HepG2 (cell line): Measurements from ENCODE around the gene ANKRD22. TPM values are rescaled to one million over a fixed set of nuclear protein-coding genes. Genes with fewer than 3 reads are reported as not detected.

Source experiments
- ATAC-seq: fragments of 200-7000 bp; cut with Tn5 transposase; 3 replicates; pipeline ENCODE4 v1.9.1; 2020; ENCODE audit warnings: mild to moderate bottlenecking, moderate library complexity
- BruUV-seq: library from RNA; stranded (reverse); fragments of 400-500 nt; replicated peaks from 2 replicates; lab custom pipeline; 2021; lab: Mats Ljungman, UMichigan
- CTCF ChIA-PET: fragments of 300-600 bp; formaldehyde crosslinking; extraction: SDS; loops from one replicate; lab custom pipeline; 2021; ENCODE audit warnings: low total read pairs, inconsistent platforms, low intra/inter-chr PET ratio; lab: Yijun Ruan, JAX
- POLR2A ChIA-PET: fragments of 350-600 bp; sonication (Branson Sonifier 250); formaldehyde crosslinking; loops from one replicate; lab custom pipeline; 2020; ENCODE audit warnings: antibody characterized with exemption, inconsistent platforms; lab: Yijun Ruan, JAX
- DNase-seq: peaks from one replicate; pipeline ENCODE4 v3.0.0-alpha.2; 2015; ENCODE audit warnings: low spot score
- FAIRE-seq: peaks from 3 replicates; lab custom pipeline; 2011; peaks lifted over from hg19 to GRCh38; lab: Jason Lieb, UNC
- H2AFZ ChIP-seq: one replicate; pipeline ENCODE4 v1.6.1; 2011; ENCODE audit warnings: low read length, inconsistent platforms
- H3K27ac ChIP-seq: fragments of 300-600 bp; 3 replicates; pipeline ENCODE4 v1.8.0; 2011; ENCODE audit warnings: mixed run types, mild to moderate bottlenecking, mixed read lengths, low read length, inconsistent platforms; ENCODE audit not compliant: insufficient read depth; ENCODE audit errors: extremely low read length
- H3K27me3 ChIP-seq, 2 experiments: fragments of 200-600 bp in 1 of 2; 2 replicates in 1 of 2; 3 replicates in 1 of 2; pipeline versions ENCODE4 v1.6.0 to v1.8.0; 2011; ENCODE audit warnings: low read length in 2 of 2, mild to moderate bottlenecking in 2 of 2, moderate library complexity in 2 of 2, inconsistent platforms in 1 of 2; ENCODE audit not compliant: insufficient read depth in 2 of 2, control insufficient read depth in 1 of 2
- H3K36me3 ChIP-seq, 2 experiments: fragments of 200-600 bp in 1 of 2; replicated peaks in 1 of 2; 2 replicates in 1 of 2; 3 replicates in 1 of 2; pipeline versions ENCODE4 v1.5.1 to v1.8.0; 2011; ENCODE audit warnings: low read length in 2 of 2, inconsistent platforms in 1 of 2; ENCODE audit not compliant: insufficient read depth in 2 of 2, control insufficient read depth in 1 of 2
- H3K4me1 ChIP-seq: 2 replicates; pipeline ENCODE4 v1.5.1; 2012; ENCODE audit warnings: low read length, inconsistent platforms; ENCODE audit not compliant: insufficient read depth
- H3K4me2 ChIP-seq: 2 replicates; pipeline ENCODE4 v1.6.0; 2011; ENCODE audit warnings: low read depth, low read length, inconsistent platforms
- H3K4me3 ChIP-seq, 3 experiments: fragments of 200-600 bp in 1 of 3; sonication (generic), shearing (Covaris generic) in 1 of 3; replicated peaks in 1 of 3; 2 replicates each; pipeline ENCODE4 v1.5.1; 2011 to 2016; ENCODE audit warnings: low read length in 3 of 3, inconsistent platforms in 2 of 3, low read depth in 2 of 3, mild to moderate bottlenecking in 2 of 3, control low read depth in 1 of 3, mixed read lengths in 1 of 3; ENCODE audit not compliant: insufficient read depth in 1 of 3
- H3K79me2 ChIP-seq: one replicate; pipeline ENCODE4 v1.6.1; 2011; ENCODE audit warnings: low read length, inconsistent platforms; ENCODE audit not compliant: insufficient read depth
- H3K9ac ChIP-seq: 2 replicates; pipeline ENCODE4 v1.6.0; 2011; ENCODE audit warnings: mild to moderate bottlenecking, low read depth, low read length, inconsistent platforms; ENCODE audit not compliant: insufficient read depth
- H3K9me3 ChIP-seq: 2 replicates; pipeline ENCODE4 v1.5.1; 2012; ENCODE audit warnings: mild to moderate bottlenecking, low read length
- H4K20me1 ChIP-seq: 2 replicates; pipeline ENCODE4 v1.6.0; 2011; ENCODE audit warnings: inconsistent platforms, mild to moderate bottlenecking, low read length, moderate library complexity; ENCODE audit not compliant: insufficient read depth
- ARHGAP35 ChIP-seq: sonication (generic); formaldehyde crosslinking; IDR thresholded peaks from 2 replicates; pipeline ENCODE4 v1.9.0; 2022; ENCODE audit warnings: mild to moderate bottlenecking, inconsistent platforms, moderate library complexity, missing genetic modification reagents, borderline replicate concordance
- ATF7 ChIP-seq, 2 experiments: fragments of 450-650 bp in 1 of 2; sonication (generic) in 1 of 2; formaldehyde crosslinking in 1 of 2; IDR thresholded peaks; 2 replicates each; pipeline versions ENCODE4 v1.4.0 to v1.6.1; 2016 to 2020; ENCODE audit warnings: antibody characterized with exemption in 1 of 2, mild to moderate bottlenecking in 1 of 2, missing genetic modification reagents in 1 of 2
- CENPX ChIP-seq: sonication (generic); formaldehyde crosslinking; IDR thresholded peaks from 2 replicates; pipeline ENCODE4 v1.9.0; 2021; ENCODE audit warnings: mild to moderate bottlenecking, missing genetic modification reagents, moderate library complexity
- DNMT1 ChIP-seq: sonication (generic); formaldehyde crosslinking; IDR thresholded peaks from 2 replicates; pipeline ENCODE4 v1.5.1; 2020; ENCODE audit warnings: mild to moderate bottlenecking, missing genetic modification reagents
- ELF3 ChIP-seq: IDR thresholded peaks from 2 replicates; pipeline ENCODE4 v1.6.1; 2016; ENCODE audit warnings: missing genetic modification reagents, missing compliant biosample characterization
- FOXA1 ChIP-seq, 2 experiments: fragments of 450-650 bp in 1 of 2; sonication (generic) in 1 of 2; formaldehyde crosslinking in 1 of 2; IDR thresholded peaks; 2 replicates each; pipeline versions ENCODE4 v1.4.0 to v1.6.1; 2016 to 2020; ENCODE audit warnings: missing genetic modification reagents in 1 of 2
- HMG20B ChIP-seq: conservative IDR thresholded peaks from 2 replicates; pipeline ENCODE4 v1.6.1; 2016; ENCODE audit warnings: missing genetic modification reagents, missing compliant biosample characterization
- MTA1 ChIP-seq: sonication (generic); formaldehyde crosslinking; IDR thresholded peaks from 2 replicates; pipeline ENCODE4 v1.4.0; 2020; ENCODE audit warnings: missing genetic modification reagents, mild to moderate bottlenecking, borderline replicate concordance
- NFATC3 ChIP-seq: sonication (generic); formaldehyde crosslinking; IDR thresholded peaks from 2 replicates; pipeline ENCODE4 v1.5.1; 2020; ENCODE audit warnings: mild to moderate bottlenecking, missing genetic modification reagents
- ZKSCAN5 ChIP-seq: sonication (generic); formaldehyde crosslinking; IDR thresholded peaks from 2 replicates; pipeline ENCODE4 v1.5.1; 2020; ENCODE audit warnings: mild to moderate bottlenecking, missing genetic modification reagents
- ZNF333 ChIP-seq: sonication (generic); formaldehyde crosslinking; IDR thresholded peaks from 2 replicates; pipeline ENCODE4 v1.4.0; 2020; ENCODE audit warnings: mild to moderate bottlenecking, missing genetic modification reagents, borderline replicate concordance
- WGBS: methylation state at CpG from one replicate; pipeline ENCODE4 v1.1.6; 2017; ENCODE audit warnings: low lambda C conversion rate; 5-methylcytosine and 5-hydroxymethylcytosine counted together
- in situ Hi-C: cut with HindIII; loops from 2 replicates; pipeline ENCODE4 v1.10.0; 2017; ENCODE audit warnings: low pct_unique_long_range_greater_than_20kb; ENCODE audit not compliant: extremely low pct_ligation_motif_present
- intact Hi-C: fragments of 100-400 bp; cut with micrococcal nuclease; formaldehyde crosslinking; loops from one replicate; pipeline ENCODE4 v1.10.0; 2022; ENCODE audit not compliant: unreplicated experiment
- polyA plus RNA-seq, 8 experiments: library from polyadenylated mRNA; depleted of rRNA in 3 of 8; stranded (reverse) in 7 of 8; unstranded in 1 of 8; fragments of >200 nt; fragmentation: Illumina TruSeq in 4 of 8; extraction: Trizol in 4 of 8; gene quantifications; 2 replicates each; pipeline versions ENCODE4 v1.2.1 to v1.2.3, GENCODE V29; 2011 to 2016; ENCODE audit warnings: low read depth in 4 of 8, missing spikeins in 1 of 8, mixed read lengths in 1 of 8; ENCODE audit not compliant: insufficient read depth in 1 of 8
- total RNA-seq, 5 experiments: library from RNA; depleted of rRNA; stranded (reverse); fragments of >200 nt; fragmentation: Illumina TruSeq; extraction: Trizol; gene quantifications; 2 replicates each; pipeline ENCODE4 v1.2.3, GENCODE V29; 2016; ENCODE audit warnings: low read depth in 1 of 5
- TF ChIP-seq, protein P1 (sequence below): IDR thresholded peaks from 2 replicates; pipeline ENCODE4 v1.6.1; 2016; ENCODE audit warnings: missing compliant biosample characterization, missing genetic modification reagents, borderline replicate concordance

Gene ANKRD22
- total and polyA plus RNA-seq, 2 of the 13 experiments (the other 11 are each of a cell fraction or from before 2014, with no cell fraction given): not detected

DNA sequence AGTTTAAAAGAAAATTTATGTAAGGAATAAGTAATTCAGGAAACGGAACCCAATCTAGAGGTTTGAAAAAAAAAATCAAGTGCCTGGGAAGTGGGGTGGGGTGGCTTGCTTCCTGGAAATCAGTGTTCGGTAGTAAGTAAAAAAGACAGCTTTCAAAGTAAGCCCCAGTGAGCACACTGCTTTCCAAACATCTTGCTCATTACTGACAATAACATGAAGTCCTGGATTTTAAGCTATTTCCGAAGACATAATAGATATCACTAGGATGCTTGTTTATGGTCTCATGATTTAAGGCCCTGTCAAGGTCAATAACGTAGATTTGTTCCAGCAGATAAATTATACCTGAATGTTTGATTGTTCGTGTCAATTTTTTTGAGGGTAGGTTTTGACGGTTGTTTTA, 29.7 kb upstream of the ANKRD22 start:
- Histone ChIP-seq H2AFZ (no peak overlapping the region), H3K9me3 (no peaks in the 10 kb centered on the region), H3K27me3 (peaks cover 0 to 15% of the 10 kb centered on the region in 2 experiments; a peak in 1 of 5 replicates), H3K79me2 (no peaks in the 10 kb centered on the region), H3K4me3 (peak overlapping the region; percentile 65 to 85 (median 67); a peak in 5 of 6 replicates), H3K4me1 (peaks cover 20% of the 10 kb centered on the region), H4K20me1 (no peaks in the 10 kb centered on the region), H3K27ac (no peak overlapping the region), H3K9ac (peak overlapping the region; percentile 58; the same call in 1 of the 2 replicates), H3K36me3 (no peaks in the 10 kb centered on the region), H3K4me2 (peak overlapping the region; percentile 91)
- DNase-seq: no peak
- CTCF ChIA-PET: no interaction called here
- WGBS: 30% methylated on average over 6 of the region's 6 CpGs
- TF ChIP-seq HMG20B (CRISPR knock-in tag) (no peak), CENPX (no peak), ARHGAP35 (CRISPR knock-in tag) (no peak), ELF3 (CRISPR knock-in tag) (no peak), ATF7 (IDR thresholded peaks at IDR 0.05) (no peak), ATF7 (CRISPR knock-in tag; IDR thresholded peaks at IDR 0.05) (no peak), NFATC3 (CRISPR knock-in tag) (no peak), FOXA1 (IDR thresholded peaks at IDR 0.05) (no peak), FOXA1 (CRISPR knock-in tag; IDR thresholded peaks at IDR 0.05) (no peak), ZKSCAN5 (no peak), ZNF333 (CRISPR knock-in tag) (no peak), DNMT1 (CRISPR knock-in tag) (no peak), MTA1 (no peak)
- TF ChIP-seq, protein P1, sequence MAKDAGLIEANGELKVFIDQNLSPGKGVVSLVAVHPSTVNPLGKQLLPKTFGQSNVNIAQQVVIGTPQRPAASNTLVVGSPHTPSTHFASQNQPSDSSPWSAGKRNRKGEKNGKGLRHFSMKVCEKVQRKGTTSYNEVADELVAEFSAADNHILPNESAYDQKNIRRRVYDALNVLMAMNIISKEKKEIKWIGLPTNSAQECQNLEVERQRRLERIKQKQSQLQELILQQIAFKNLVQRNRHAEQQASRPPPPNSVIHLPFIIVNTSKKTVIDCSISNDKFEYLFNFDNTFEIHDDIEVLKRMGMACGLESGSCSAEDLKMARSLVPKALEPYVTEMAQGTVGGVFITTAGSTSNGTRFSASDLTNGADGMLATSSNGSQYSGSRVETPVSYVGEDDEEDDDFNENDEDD (CRISPR knock-in tag): no peak
- FAIRE-seq: no peak
- TSS peak; percentile 74 for BruUV-seq
- intact Hi-C loops: loop anchor here (2.0 to 5.0 kb wide), 3 partner anchors 47 to 141 kb away; no protein-coding TSS in a partner anchor
- in situ Hi-C loops: no loop called here
- POLR2A ChIA-PET: no interaction called here
- no peak for ATAC-seq
